ENCODE data around the gene NDST1. TPM values are rescaled to one million over a fixed set of nuclear protein-coding genes. Genes with fewer than 3 reads are reported as not detected.

The NDST1 gene
- total and polyA plus RNA-seq, 2 donors (not counting 3 experiments of a cell fraction or from before 2014, with no cell fraction given), result 38.6 to 102 TPM

DNA sequence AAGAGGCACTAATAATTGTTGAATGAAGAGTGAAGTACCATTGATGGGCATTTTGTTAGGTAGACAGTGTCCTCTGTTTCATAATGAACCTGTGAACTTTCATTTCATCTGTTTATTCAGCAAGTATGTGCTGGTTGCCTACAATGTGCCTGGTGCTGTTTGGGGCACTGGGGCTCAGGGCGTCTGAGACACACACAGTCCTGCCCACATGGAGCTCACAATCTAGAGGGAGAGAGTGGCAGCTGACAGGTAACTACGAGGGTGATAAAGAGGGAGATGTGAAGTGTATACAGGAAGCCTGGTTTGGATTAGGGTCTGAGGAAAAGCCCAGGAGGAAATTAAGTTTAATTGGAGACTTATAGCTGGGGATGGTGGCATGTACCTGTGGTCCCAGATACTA lies 28.5 kb upstream of the NDST1 start:
- Histone ChIP-seq H3K36me3 (ENCODE audit: control insufficient read depth in 2 of 2, extremely low read depth in 1 of 2, insufficient read depth in 2 of 2, low read length in 2 of 2) (no peaks in the 10 kb centered on the region), H3K9me1 (replicated peaks; ENCODE audit: control insufficient read depth, extremely low read depth, insufficient read depth, low read length) (no peaks in the 10 kb centered on the region), H3K27me3 (ENCODE audit: control insufficient read depth in 2 of 2, insufficient read depth in 2 of 2, low read length in 2 of 2) (no peaks in the 10 kb centered on the region), H3K4me1 (ENCODE audit: control insufficient read depth, extremely low read depth, insufficient read depth, low read length) (no peaks in the 10 kb centered on the region), H3K9ac (replicated peaks; ENCODE audit: extremely low read depth, insufficient read depth, low read length) (no peak overlapping the region), H3K4me2 (ENCODE audit: insufficient read depth, low read length) (no peak overlapping the region), H3K9me3 (replicated peaks; ENCODE audit: control insufficient read depth, insufficient read depth, low read length) (no peaks in the 10 kb centered on the region), H4K20me1 (replicated peaks; ENCODE audit: control insufficient read depth, extremely low read depth, insufficient read depth, low read length) (no peaks in the 10 kb centered on the region), H3K4me3 (replicated peaks in 1 of 3; ENCODE audit: insufficient read depth in 1 of 3, low read depth in 1 of 3, low read length in 3 of 3) (no peak overlapping the region), H3K27ac (ENCODE audit: insufficient read depth, low read depth, low read length) (no peak overlapping the region), H3K79me2 (ENCODE audit: control insufficient read depth, insufficient read depth, low read length) (no peaks in the 10 kb centered on the region), H2AFZ (ENCODE audit: low read depth, low read length) (no peak overlapping the region)
- TF ChIP-seq GATA2 (IDR thresholded peaks at IDR 0.05; ENCODE audit: insufficient read depth, insufficient read length, low read depth, low read length) (no peak), FOS (IDR thresholded peaks at IDR 0.05; ENCODE audit: borderline replicate concordance, insufficient read depth, low read length) (no peak), POLR2A (IDR thresholded peaks at IDR 0.05; ENCODE audit: low read depth, low read length) (no peak), MYC (IDR thresholded peaks at IDR 0.05; ENCODE audit: low read depth, low read length) (no peak), JUN (IDR thresholded peaks at IDR 0.05; ENCODE audit: borderline replicate concordance, insufficient read depth, insufficient read length, low read depth) (no peak), EZH2 (IDR thresholded peaks at IDR 0.05; ENCODE audit: borderline replicate concordance, low read depth, low read length, severe bottlenecking) (no peak), POLR2AphosphoS5 (IDR thresholded peaks at IDR 0.05; ENCODE audit: insufficient read depth, low read depth, low read length) (no peak)
- TF ChIP-seq, protein P1, sequence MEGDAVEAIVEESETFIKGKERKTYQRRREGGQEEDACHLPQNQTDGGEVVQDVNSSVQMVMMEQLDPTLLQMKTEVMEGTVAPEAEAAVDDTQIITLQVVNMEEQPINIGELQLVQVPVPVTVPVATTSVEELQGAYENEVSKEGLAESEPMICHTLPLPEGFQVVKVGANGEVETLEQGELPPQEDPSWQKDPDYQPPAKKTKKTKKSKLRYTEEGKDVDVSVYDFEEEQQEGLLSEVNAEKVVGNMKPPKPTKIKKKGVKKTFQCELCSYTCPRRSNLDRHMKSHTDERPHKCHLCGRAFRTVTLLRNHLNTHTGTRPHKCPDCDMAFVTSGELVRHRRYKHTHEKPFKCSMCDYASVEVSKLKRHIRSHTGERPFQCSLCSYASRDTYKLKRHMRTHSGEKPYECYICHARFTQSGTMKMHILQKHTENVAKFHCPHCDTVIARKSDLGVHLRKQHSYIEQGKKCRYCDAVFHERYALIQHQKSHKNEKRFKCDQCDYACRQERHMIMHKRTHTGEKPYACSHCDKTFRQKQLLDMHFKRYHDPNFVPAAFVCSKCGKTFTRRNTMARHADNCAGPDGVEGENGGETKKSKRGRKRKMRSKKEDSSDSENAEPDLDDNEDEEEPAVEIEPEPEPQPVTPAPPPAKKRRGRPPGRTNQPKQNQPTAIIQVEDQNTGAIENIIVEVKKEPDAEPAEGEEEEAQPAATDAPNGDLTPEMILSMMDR (IDR thresholded peaks at IDR 0.05; ENCODE audit: extremely low read depth in 1 of 2, insufficient read depth in 1 of 2, low read depth in 1 of 2, low read length in 2 of 2), result no peak
- TF ChIP-seq, protein P2, sequence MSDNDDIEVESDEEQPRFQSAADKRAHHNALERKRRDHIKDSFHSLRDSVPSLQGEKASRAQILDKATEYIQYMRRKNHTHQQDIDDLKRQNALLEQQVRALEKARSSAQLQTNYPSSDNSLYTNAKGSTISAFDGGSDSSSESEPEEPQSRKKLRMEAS (IDR thresholded peaks at IDR 0.05; ENCODE audit: insufficient read depth, insufficient read length), result no peak
- DNase-seq (ENCODE audit: low read depth, low spot score) (no peak), FAIRE-seq (peak; percentile 8)
- BruUV-seq (replicated peaks), result no TSS peak
- dilution Hi-C loops (cut with MboI; ENCODE audit: extremely low pct_ligation_motif_present, low sequenced_read_pairs) (no loop called here), intact Hi-C loops (cut with micrococcal nuclease) (no loop called here)
- ChIA-PET CTCF (no interaction called here), POLR2A (interaction anchor here (0.8 kb wide), 1 partner anchor 21 kb away, joined by 3 read pairs; no protein-coding TSS in a partner anchor)

Measured in endothelial cell of umbilical vein (primary cell).